ENCODE data around the gene CDC14A.
"Not testable (repeated sequence)": the region's sequence is repeated elsewhere in the genome, so short reads cannot be mapped to it uniquely, and the experiment has no call there.

CDC14A gene

GRCh38 chr1:100337878-100338277, 14.4 kb upstream of the CDC14A start:
- DNase-seq, result not testable (repeated sequence)

GRCh38 chr1:100339735-100340134, 12.6 kb upstream of the CDC14A start:
- DNase-seq, result not testable (repeated sequence)

- no peak for DNase-seq
These were observed 11.8 kb upstream of the CDC14A start for GRCh38 chr1:100340494-100340893.

GRCh38 chr1:100342348-100342747, 10.0 kb upstream of the CDC14A start:
- no peak for DNase-seq

- DNase-seq, result no peak
These were observed 8.4 kb upstream of the CDC14A start for GRCh38 chr1:100343897-100344296.

GRCh38 chr1:100344774-100345173, 7.5 kb upstream of the CDC14A start:
- no peak for DNase-seq

GRCh38 chr1:100346387-100346786, 5.9 kb upstream of the CDC14A start:
- DNase-seq, result no peak

GRCh38 chr1:100347009-100347966, 5.0 kb upstream of the CDC14A start:
- no peak for DNase-seq

- DNase-seq, result no peak
These were observed 3.7 kb upstream of the CDC14A start for GRCh38 chr1:100348549-100349144.

- no peak for DNase-seq
These were observed 3.1 kb upstream of the CDC14A start for GRCh38 chr1:100349246-100349645.

GRCh38 chr1:100350787-100351094, 1.6 kb upstream of the CDC14A start:
- no peak for DNase-seq

- peak; percentile 89 for DNase-seq
These were observed 1.0 kb upstream of the CDC14A start for GRCh38 chr1:100351095-100351887.

- peak; percentile 17 for DNase-seq
These were observed 930 bp downstream of the CDC14A start for GRCh38 chr1:100353071-100353801.

- peak; percentile 24 for DNase-seq
These were observed 1.7 kb downstream of the CDC14A start for GRCh38 chr1:100353988-100354387.

GRCh38 chr1:100354971-100355394, 2.7 kb downstream of the CDC14A start:
- peak; percentile 87 for DNase-seq

- peak; percentile 9 for DNase-seq
These were observed 5.9 kb downstream of the CDC14A start for GRCh38 chr1:100358210-100358609.

- peak; percentile 26 for DNase-seq
These were observed 6.8 kb downstream of the CDC14A start for GRCh38 chr1:100359139-100359538.

GRCh38 chr1:100360790-100361510, 8.6 kb downstream of the CDC14A start:
- DNase-seq, result peak; percentile 84

- peak; percentile 39 for DNase-seq
These were observed 9.3 kb downstream of the CDC14A start for GRCh38 chr1:100361511-100362089.

GRCh38 chr1:100362821-100363466, 10.6 kb downstream of the CDC14A start:
- peak; percentile 96 for DNase-seq

- DNase-seq, result no peak
These were observed 11.5 kb downstream of the CDC14A start for GRCh38 chr1:100363831-100364230.

Measured in NCI-H69 (cell line).